Naive thymus-derived CD4-positive, alpha-beta T cell (primary cell): Measurements from ENCODE around the gene TSC22D2. TPM values are rescaled to one million over a fixed set of nuclear protein-coding genes. Genes with fewer than 3 reads are reported as not detected.

ENCODE experiments used
- ATAC-seq: fragments of 150-1000 bp; cut with Tn5 transposase; 2 replicates; pipeline ENCODE4 v1.10.0; 2021; ENCODE audit warnings: mild to moderate bottlenecking, moderate library complexity
- CTCF ChIA-PET: fragments of 350-600 bp; sonication (Branson Sonifier 250); formaldehyde crosslinking; loops from one replicate; lab custom pipeline; 2021; ENCODE audit warnings: antibody characterized with exemption; lab: Charles Lee
- POLR2A ChIA-PET: fragments of 350-600 bp; sonication (Branson Sonifier 250); formaldehyde crosslinking; loops from one replicate; lab custom pipeline; 2021; ENCODE audit warnings: antibody characterized with exemption, inconsistent platforms; lab: Charles Lee
- DNase-seq, 9 donors: peaks; one replicate each; pipeline versions ENCODE4 v3.0.0 to v3.0.0-alpha.2; 2020 to 2022; ENCODE audit warnings: mixed read lengths in 1 of 9
- H3K27ac ChIP-seq: one replicate; pipeline ENCODE4 v1.7.0; 2013; ENCODE audit warnings: mild to moderate bottlenecking, low read depth, low read length, moderate library complexity
- H3K27me3 ChIP-seq, 2 donors: one replicate each; pipeline ENCODE4 v1.7.0; 2013; ENCODE audit warnings: low read length in 2 of 2, mild to moderate bottlenecking in 2 of 2, moderate library complexity in 2 of 2; ENCODE audit not compliant: control insufficient read depth in 2 of 2, insufficient read depth in 2 of 2
- H3K36me3 ChIP-seq, 3 experiments: 1 replicate in 2 of 3; 2 replicates in 1 of 3; pipeline ENCODE4 v1.7.0; 2013; ENCODE audit warnings: low read length in 3 of 3, mild to moderate bottlenecking in 3 of 3, moderate library complexity in 1 of 3; ENCODE audit not compliant: insufficient read depth in 3 of 3, control insufficient read depth in 2 of 3
- H3K4me1 ChIP-seq, 2 donors: one replicate each; pipeline ENCODE4 v1.7.0; 2013; ENCODE audit warnings: low read length in 2 of 2, mild to moderate bottlenecking in 2 of 2, moderate library complexity in 1 of 2; ENCODE audit not compliant: control insufficient read depth in 2 of 2, insufficient read depth in 2 of 2
- H3K4me3 ChIP-seq: 2 replicates; pipeline ENCODE4 v1.7.0; 2013; ENCODE audit warnings: mild to moderate bottlenecking, low read length
- H3K9me3 ChIP-seq, 3 experiments: 1 replicate in 2 of 3; 2 replicates in 1 of 3; pipeline ENCODE4 v1.7.0; 2013; ENCODE audit warnings: low read length in 3 of 3; ENCODE audit not compliant: control insufficient read depth in 2 of 3
- H3K27ac Mint-ChIP-seq, 9 donors: one replicate each; pipeline ENCODE4 v1.8.0; 2020 to 2022; ENCODE audit warnings: mixed read lengths in 9 of 9, mild to moderate bottlenecking in 8 of 9, moderate library complexity in 5 of 9, inconsistent platforms in 2 of 9
- H3K27me3 Mint-ChIP-seq, 5 donors: one replicate each; pipeline ENCODE4 v1.8.0; 2021 to 2022; ENCODE audit warnings: mixed read lengths in 5 of 5, mild to moderate bottlenecking in 1 of 5
- H3K36me3 Mint-ChIP-seq, 5 donors: one replicate each; pipeline ENCODE4 v1.8.0; 2020 to 2022; ENCODE audit warnings: mixed read lengths in 5 of 5, mild to moderate bottlenecking in 3 of 5, inconsistent platforms in 1 of 5
- H3K4me1 Mint-ChIP-seq, 7 donors: one replicate each; pipeline ENCODE4 v1.8.0; 2020 to 2022; ENCODE audit warnings: mixed read lengths in 7 of 7, mild to moderate bottlenecking in 3 of 7, inconsistent platforms in 1 of 7
- H3K4me3 Mint-ChIP-seq, 10 donors: one replicate each; pipeline ENCODE4 v1.8.0; 2020 to 2022; ENCODE audit warnings: mild to moderate bottlenecking in 10 of 10, mixed read lengths in 10 of 10, moderate library complexity in 6 of 10, inconsistent platforms in 2 of 10
- H3K9me3 Mint-ChIP-seq, 11 donors: one replicate each; pipeline ENCODE4 v1.8.0; 2020 to 2022; ENCODE audit warnings: mixed read lengths in 11 of 11, mild to moderate bottlenecking in 4 of 11, inconsistent platforms in 1 of 11, moderate library complexity in 1 of 11
- intact Hi-C, 2 donors: fragments of 100-400 bp; cut with micrococcal nuclease; formaldehyde crosslinking; loops; one replicate each; pipeline ENCODE4 v1.15.1; 2023
- polyA plus RNA-seq, 2 donors: library from polyadenylated mRNA; unstranded; fragments of 300-500 nt; fragmentation: Illumina TruSeq; gene quantifications; one replicate each; pipeline ENCODE4 v1.2.3, GENCODE V29; 2021
- total RNA-seq, 6 experiments: library from RNA in 5 of 6; stranded (reverse) in 5 of 6; gene quantifications; 1 replicate in 5 of 6; 2 replicates in 1 of 6; pipeline ENCODE4 v1.2.3 and lab custom pipeline; 2021 to 2026

TSC22D2 gene
- total and polyA plus RNA-seq, 7 experiments from 2014 or later: 6.6 to 42.1 (median 26.1) TPM

DNA sequence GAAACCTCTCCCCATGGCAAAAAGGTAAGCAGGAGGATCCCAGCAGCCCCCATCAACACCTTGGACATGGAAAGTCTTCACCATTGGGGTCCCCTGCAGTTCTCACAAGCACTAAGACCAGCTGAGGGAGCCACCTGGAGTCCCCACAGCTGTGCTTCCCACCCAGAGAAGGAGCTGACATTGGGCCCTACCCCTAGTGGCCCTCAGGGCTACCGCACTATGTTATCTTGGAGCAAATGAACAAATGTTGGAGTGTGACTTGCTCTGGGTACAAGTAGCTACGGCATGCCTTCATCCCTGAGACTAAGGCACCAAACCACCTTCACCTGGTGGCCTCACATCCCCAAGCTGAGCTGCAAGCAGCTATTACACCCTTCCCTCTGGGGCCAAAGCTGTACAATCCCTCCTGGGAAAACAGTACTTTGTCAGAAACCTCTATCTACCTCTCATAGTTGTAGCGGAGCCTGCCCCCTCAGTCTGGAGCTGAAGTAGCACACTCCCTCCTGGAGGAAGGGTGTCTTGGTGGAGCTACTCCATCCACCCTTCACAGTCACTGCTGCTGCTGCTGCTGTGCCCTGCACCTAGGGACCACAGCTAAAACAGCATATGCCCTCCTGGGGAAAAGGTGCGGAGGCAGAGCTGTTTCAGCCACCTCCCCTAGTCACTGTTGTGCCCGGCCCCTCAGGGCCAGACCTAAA lies 95.5 kb downstream of the TSC22D2 start:
- H3K36me3 ChIP-seq: no peaks in the 10 kb centered on the region
- peaks cover 4 to 25% (median 10%) of the 10 kb centered on the region in 5 donors for H3K27me3 Mint-ChIP-seq
- no peaks in the 10 kb centered on the region for H3K4me1 Mint-ChIP-seq
- no peak overlapping the region for H3K4me3 Mint-ChIP-seq
- H3K4me1 ChIP-seq: no peaks in the 10 kb centered on the region
- no peaks in the 10 kb centered on the region for H3K27me3 ChIP-seq
- H3K9me3 Mint-ChIP-seq: peaks cover 0 to 22% (median 7%) of the 10 kb centered on the region in 11 donors
- H3K4me3 ChIP-seq: no peak overlapping the region
- intact Hi-C loops: no loop called here
- no peak overlapping the region for H3K27ac Mint-ChIP-seq
- ChIA-PET CTCF (no interaction called here), POLR2A (no interaction called here)
- peaks cover 0 to 16% (median 6%) of the 10 kb centered on the region in 5 donors for H3K36me3 Mint-ChIP-seq
- no peaks in the 10 kb centered on the region for H3K9me3 ChIP-seq
- ATAC-seq (no peak), DNase-seq (no peak)
- H3K27ac ChIP-seq: no peak overlapping the region

DNA sequence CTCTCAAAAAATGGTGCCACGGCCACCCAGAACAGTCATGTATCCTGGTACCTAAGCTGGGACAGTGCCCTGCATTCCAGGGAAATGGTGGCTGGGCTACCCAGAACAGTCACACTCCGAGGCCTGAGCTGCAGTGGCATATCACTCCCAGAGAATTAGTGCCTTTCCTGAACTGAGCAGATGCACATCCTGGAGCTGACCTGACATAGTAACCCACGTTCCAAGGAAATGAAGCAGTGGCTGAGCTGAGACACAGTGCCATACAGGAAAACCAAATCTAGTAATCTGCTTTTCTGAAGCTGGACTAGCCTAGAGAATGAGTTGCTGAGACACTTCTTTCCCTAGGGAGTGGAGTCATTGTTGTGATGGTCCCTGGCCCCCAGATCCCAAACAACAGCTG lies 96.4 kb downstream of the TSC22D2 start:
- DNase-seq (no peak), ATAC-seq (no peak)
- Histone ChIP-seq H3K4me3 (no peak overlapping the region), H3K27me3 (no peaks in the 10 kb centered on the region), H3K36me3 (no peaks in the 10 kb centered on the region), H3K27ac (no peak overlapping the region), H3K4me1 (no peaks in the 10 kb centered on the region), H3K9me3 (no peaks in the 10 kb centered on the region)
- ChIA-PET CTCF (no interaction called here), POLR2A (interaction anchor here (0.6 kb wide), 1 partner anchor 711 kb away, joined by 3 read pairs; no protein-coding TSS in a partner anchor)
- intact Hi-C loops: no loop called here
- Mint-ChIP-seq H3K4me1 (no peaks in the 10 kb centered on the region), H3K4me3 (no peak overlapping the region), H3K27me3 (peaks cover 4 to 25% (median 10%) of the 10 kb centered on the region in 5 donors), H3K9me3 (peaks cover 0 to 22% (median 7%) of the 10 kb centered on the region in 11 donors), H3K27ac (no peak overlapping the region), H3K36me3 (peaks cover 0 to 16% (median 6%) of the 10 kb centered on the region in 5 donors)

DNA sequence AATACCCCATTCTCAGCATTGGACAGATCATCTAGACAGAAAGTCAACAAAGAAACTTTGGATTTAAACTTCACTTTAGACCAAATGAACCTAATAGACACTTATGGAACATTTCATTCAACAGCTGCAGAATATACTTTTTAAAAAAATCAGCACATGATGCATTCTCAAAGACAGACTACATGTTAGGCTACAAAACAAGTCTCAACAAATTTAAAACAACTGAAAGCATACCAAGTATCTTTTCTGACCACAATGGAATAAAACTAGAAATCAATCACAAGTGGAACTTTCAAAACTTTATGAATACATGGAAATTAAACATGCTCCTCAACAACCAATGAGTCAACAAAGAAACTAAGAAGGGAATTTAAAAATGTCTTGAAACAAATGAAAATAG lies 100.3 kb downstream of the TSC22D2 start:
- ChIA-PET CTCF (interaction anchor here (1.0 kb wide), 1 partner anchor 13 kb away, joined by 3 read pairs; no protein-coding TSS in a partner anchor), POLR2A (no interaction called here)
- H3K27me3 ChIP-seq: no peaks in the 10 kb centered on the region
- H3K4me3 ChIP-seq: no peak overlapping the region
- H3K36me3 ChIP-seq: no peaks in the 10 kb centered on the region
- H3K36me3 Mint-ChIP-seq: peaks cover 0 to 12% (median 0%) of the 10 kb centered on the region in 5 donors
- no peak overlapping the region for H3K27ac Mint-ChIP-seq
- peaks cover 0 to 10% (median 2%) of the 10 kb centered on the region in 11 donors for H3K9me3 Mint-ChIP-seq
- H3K27me3 Mint-ChIP-seq: peaks cover 5 to 33% (median 21%) of the 10 kb centered on the region in 5 donors
- ATAC-seq (no peak), DNase-seq (no peak)
- no peaks in the 10 kb centered on the region for H3K4me1 ChIP-seq
- H3K27ac ChIP-seq: no peak overlapping the region
- no peaks in the 10 kb centered on the region for H3K9me3 ChIP-seq
- H3K4me3 Mint-ChIP-seq: no peak overlapping the region
- H3K4me1 Mint-ChIP-seq: no peaks in the 10 kb centered on the region
- intact Hi-C loops: no loop called here

DNA sequence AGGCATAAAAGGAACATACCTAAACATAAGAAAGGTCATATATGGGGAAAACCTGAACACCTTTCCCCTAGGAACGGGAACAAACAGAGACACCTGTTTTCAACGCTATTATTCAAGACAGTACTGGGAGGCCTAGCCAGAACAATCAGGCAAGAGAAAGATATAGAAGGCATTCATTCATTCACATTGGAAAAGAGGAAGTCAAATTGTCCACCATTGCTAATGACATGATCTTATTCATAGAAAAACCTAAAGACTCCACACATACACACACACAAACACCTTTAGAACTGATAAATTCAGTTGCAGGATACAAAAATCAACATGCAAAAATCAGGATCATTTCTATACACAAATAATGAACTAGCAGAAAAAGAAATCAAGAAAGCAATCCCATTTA lies 101.7 kb downstream of the TSC22D2 start:
- peaks cover 0 to 10% (median 2%) of the 10 kb centered on the region in 11 donors for H3K9me3 Mint-ChIP-seq
- no peaks in the 10 kb centered on the region for H3K4me1 Mint-ChIP-seq
- no peak overlapping the region for H3K27ac Mint-ChIP-seq
- no peaks in the 10 kb centered on the region for H3K4me1 ChIP-seq
- H3K9me3 ChIP-seq: no peaks in the 10 kb centered on the region
- POLR2A ChIA-PET: no interaction called here
- H3K4me3 ChIP-seq: no peak overlapping the region
- DNase-seq: no peak
- ATAC-seq: no peak
- H3K27ac ChIP-seq: no peak overlapping the region
- H3K27me3 ChIP-seq: peaks cover 0 to 6% of the 10 kb centered on the region in 2 donors
- intact Hi-C loops: no loop called here
- peaks cover 0 to 12% (median 0%) of the 10 kb centered on the region in 5 donors for H3K36me3 Mint-ChIP-seq
- no peak overlapping the region for H3K4me3 Mint-ChIP-seq
- no peaks in the 10 kb centered on the region for H3K36me3 ChIP-seq
- H3K27me3 Mint-ChIP-seq: peaks cover 4 to 33% (median 14%) of the 10 kb centered on the region in 5 donors
- CTCF ChIA-PET: no interaction called here

DNA sequence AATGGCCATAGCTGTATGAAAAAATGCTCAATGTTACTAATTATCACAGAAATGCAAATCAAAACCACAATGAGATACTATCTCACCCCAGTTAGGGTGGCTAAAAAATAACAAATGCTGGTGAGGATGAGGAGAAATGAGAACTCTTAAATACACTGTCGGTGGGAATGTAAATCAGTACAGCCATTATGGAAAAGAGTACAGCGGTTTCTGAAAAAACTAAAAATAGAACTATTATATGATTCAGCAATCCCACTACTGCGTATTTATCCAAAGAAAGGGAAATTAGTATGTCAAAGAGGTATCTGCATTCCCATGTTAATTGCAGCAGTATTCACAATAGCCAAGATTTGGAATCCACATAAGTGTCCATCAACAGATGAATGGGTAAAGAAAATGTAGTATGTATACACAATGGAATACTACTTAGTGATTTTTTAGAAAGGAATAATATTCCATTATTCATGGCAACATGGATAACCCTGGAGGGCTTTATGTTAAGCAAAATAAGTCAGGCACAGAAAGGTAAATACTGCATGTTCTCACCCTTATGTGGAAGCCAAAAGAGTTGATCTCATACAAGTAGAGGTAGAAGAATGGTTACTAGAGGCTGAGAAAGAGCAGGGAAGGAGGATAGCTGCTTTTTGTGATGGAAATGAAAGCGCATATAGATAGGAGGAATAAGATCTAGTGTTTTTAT lies 103.2 kb downstream of the TSC22D2 start:
- no peaks in the 10 kb centered on the region for H3K36me3 ChIP-seq
- H3K9me3 ChIP-seq: no peaks in the 10 kb centered on the region
- no peak overlapping the region for H3K4me3 ChIP-seq
- peaks cover 0 to 17% (median 3%) of the 10 kb centered on the region in 11 donors for H3K9me3 Mint-ChIP-seq
- POLR2A ChIA-PET: no interaction called here
- no peak for ATAC-seq
- H3K4me3 Mint-ChIP-seq: no peak overlapping the region
- no peak overlapping the region for H3K27ac Mint-ChIP-seq
- CTCF ChIA-PET: no interaction called here
- H3K4me1 Mint-ChIP-seq: no peaks in the 10 kb centered on the region
- peaks cover 0 to 14% (median 0%) of the 10 kb centered on the region in 5 donors for H3K36me3 Mint-ChIP-seq
- no peak overlapping the region for H3K27ac ChIP-seq
- H3K27me3 ChIP-seq: peaks cover 0 to 6% of the 10 kb centered on the region in 2 donors
- intact Hi-C loops: no loop called here
- no peak for DNase-seq
- peaks cover 0 to 35% (median 9%) of the 10 kb centered on the region in 5 donors for H3K27me3 Mint-ChIP-seq
- H3K4me1 ChIP-seq: no peaks in the 10 kb centered on the region

DNA sequence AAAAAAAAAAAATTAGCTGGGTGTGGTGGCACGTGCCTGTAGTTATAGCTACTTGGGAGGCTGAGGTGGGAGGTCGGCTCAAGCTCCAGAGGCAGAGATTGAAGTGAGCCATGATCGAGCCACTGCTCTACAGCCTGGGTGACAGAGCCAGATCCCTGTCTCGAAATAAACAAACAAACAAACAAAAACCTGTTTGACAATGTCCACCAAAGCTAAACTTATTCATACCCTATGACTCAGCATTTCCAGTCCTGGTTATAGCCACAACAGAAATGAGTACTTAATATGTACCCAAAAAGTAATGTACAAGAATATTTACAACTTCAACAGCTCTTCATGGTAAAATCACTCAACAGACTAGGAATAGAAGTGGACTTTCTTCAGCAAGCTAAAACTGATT lies 107.1 kb downstream of the TSC22D2 start:
- peaks cover 0 to 6% (median 4%) of the 10 kb centered on the region in 5 donors for H3K36me3 Mint-ChIP-seq
- H3K4me3 ChIP-seq: no peak overlapping the region
- no peak overlapping the region for H3K4me3 Mint-ChIP-seq
- no peak for DNase-seq
- intact Hi-C loops: no loop called here
- H3K27me3 Mint-ChIP-seq: peaks cover 0 to 12% (median 4%) of the 10 kb centered on the region in 5 donors
- H3K36me3 ChIP-seq: no peaks in the 10 kb centered on the region
- H3K27me3 ChIP-seq: peaks cover 0 to 6% of the 10 kb centered on the region in 2 donors
- ChIA-PET CTCF (no interaction called here), POLR2A (no interaction called here)
- peaks cover 0 to 26% (median 4%) of the 10 kb centered on the region in 11 donors for H3K9me3 Mint-ChIP-seq
- H3K4me1 Mint-ChIP-seq: no peaks in the 10 kb centered on the region
- no peak for ATAC-seq
- peaks cover 0 to 7% (median 0%) of the 10 kb centered on the region in 3 experiments for H3K9me3 ChIP-seq
- H3K4me1 ChIP-seq: no peaks in the 10 kb centered on the region
- H3K27ac Mint-ChIP-seq: no peak overlapping the region
- H3K27ac ChIP-seq: no peak overlapping the region
